ENCODE measurements around the gene SGSM1.

The SGSM1 gene

GRCh38 chr22:24805790-24806662, at the start of gene SGSM1:
TSS of gene SGSM1 (plus strand) at chr22:24806211. CDS start at chr22:24806326, 115 bp downstream.
- DNase-seq (ENCODE audit: low read depth in 2 of 2, low spot score in 1 of 2) = peak; percentile 28 to 46

- peak; percentile 14 to 23 for DNase-seq (ENCODE audit: low read depth in 2 of 2, low spot score in 1 of 2)
Observed at GRCh38 chr22:24758164-24758799, 47.7 kb upstream of the SGSM1 start.

- no peak for DNase-seq (ENCODE audit: low read depth in 2 of 2, low spot score in 1 of 2)
Observed at GRCh38 chr22:24759765-24760164, 46.2 kb upstream of the SGSM1 start.

- DNase-seq (ENCODE audit: low read depth in 2 of 2, low spot score in 1 of 2) = no peak
Observed at GRCh38 chr22:24760708-24761306, 45.2 kb upstream of the SGSM1 start.

GRCh38 chr22:24761888-24762675, 43.9 kb upstream of the SGSM1 start:
- DNase-seq (ENCODE audit: low read depth in 2 of 2, low spot score in 1 of 2) = no peak

- DNase-seq (ENCODE audit: low read depth in 2 of 2, low spot score in 1 of 2) = no peak
Observed at GRCh38 chr22:24763872-24764485, 42.0 kb upstream of the SGSM1 start.

GRCh38 chr22:24765166-24765565, 40.8 kb upstream of the SGSM1 start:
- DNase-seq (ENCODE audit: low read depth in 2 of 2, low spot score in 1 of 2) = no peak

GRCh38 chr22:24768537-24769374, 37.3 kb upstream of the SGSM1 start:
- DNase-seq (ENCODE audit: low read depth in 2 of 2, low spot score in 1 of 2) = peak in 1 of 2 donors; percentile 17

GRCh38 chr22:24772493-24773220, 33.4 kb upstream of the SGSM1 start:
- no peak for DNase-seq (ENCODE audit: low read depth in 2 of 2, low spot score in 1 of 2)

- no peak for DNase-seq (ENCODE audit: low read depth in 2 of 2, low spot score in 1 of 2)
Observed at GRCh38 chr22:24775769-24776492, 30.1 kb upstream of the SGSM1 start.

- DNase-seq (ENCODE audit: low read depth in 2 of 2, low spot score in 1 of 2) = no peak
Observed at GRCh38 chr22:24776525-24776924, 29.5 kb upstream of the SGSM1 start.

- no peak for DNase-seq (ENCODE audit: low read depth in 2 of 2, low spot score in 1 of 2)
Observed at GRCh38 chr22:24789516-24789915, 16.5 kb upstream of the SGSM1 start.

GRCh38 chr22:24791362-24791761, 14.6 kb upstream of the SGSM1 start:
- no peak for DNase-seq (ENCODE audit: low read depth in 2 of 2, low spot score in 1 of 2)

- DNase-seq (ENCODE audit: low read depth in 2 of 2, low spot score in 1 of 2) = no peak
Observed at GRCh38 chr22:24796056-24796455, 10.0 kb upstream of the SGSM1 start.

- DNase-seq (ENCODE audit: low read depth in 2 of 2, low spot score in 1 of 2) = no peak
Observed at GRCh38 chr22:24796860-24797259, 9.2 kb upstream of the SGSM1 start.

GRCh38 chr22:24801901-24802465, 4.0 kb upstream of the SGSM1 start:
- DNase-seq (ENCODE audit: low read depth in 2 of 2, low spot score in 1 of 2) = no peak

- DNase-seq (ENCODE audit: low read depth in 2 of 2, low spot score in 1 of 2) = peak; percentile 11 to 18
Observed at GRCh38 chr22:24803064-24803542, 2.9 kb upstream of the SGSM1 start.

- no peak for DNase-seq (ENCODE audit: low read depth in 2 of 2, low spot score in 1 of 2)
Observed at GRCh38 chr22:24806663-24807001, 621 bp downstream of the SGSM1 start.
